Gastrocnemius medialis (tissue), 4 donors: ENCODE data around the gene NCKAP1.

Source experiments
- POLR2A ChIP-seq, 2 donors: fragments of 450-650 bp; IDR thresholded peaks; one replicate each; pipeline ENCODE4 v1.6.1; 2017; ENCODE audit warnings: antibody characterized with exemption in 2 of 2, mild to moderate bottlenecking in 2 of 2, moderate library complexity in 2 of 2
- TF ChIP-seq, protein P1 (sequence below), 5 experiments: fragments of 450-650 bp in 3 of 5; fragments of 200-600 bp in 2 of 5; sonication (generic) in 2 of 5; IDR thresholded peaks in 4 of 5; conservative IDR thresholded peaks in 1 of 5; 1 replicate in 4 of 5; 2 replicates in 1 of 5; pipeline ENCODE4 v1.5.1; 2016 to 2019; ENCODE audit warnings: antibody characterized with exemption in 5 of 5, mild to moderate bottlenecking in 3 of 5, moderate library complexity in 3 of 5

DNA sequence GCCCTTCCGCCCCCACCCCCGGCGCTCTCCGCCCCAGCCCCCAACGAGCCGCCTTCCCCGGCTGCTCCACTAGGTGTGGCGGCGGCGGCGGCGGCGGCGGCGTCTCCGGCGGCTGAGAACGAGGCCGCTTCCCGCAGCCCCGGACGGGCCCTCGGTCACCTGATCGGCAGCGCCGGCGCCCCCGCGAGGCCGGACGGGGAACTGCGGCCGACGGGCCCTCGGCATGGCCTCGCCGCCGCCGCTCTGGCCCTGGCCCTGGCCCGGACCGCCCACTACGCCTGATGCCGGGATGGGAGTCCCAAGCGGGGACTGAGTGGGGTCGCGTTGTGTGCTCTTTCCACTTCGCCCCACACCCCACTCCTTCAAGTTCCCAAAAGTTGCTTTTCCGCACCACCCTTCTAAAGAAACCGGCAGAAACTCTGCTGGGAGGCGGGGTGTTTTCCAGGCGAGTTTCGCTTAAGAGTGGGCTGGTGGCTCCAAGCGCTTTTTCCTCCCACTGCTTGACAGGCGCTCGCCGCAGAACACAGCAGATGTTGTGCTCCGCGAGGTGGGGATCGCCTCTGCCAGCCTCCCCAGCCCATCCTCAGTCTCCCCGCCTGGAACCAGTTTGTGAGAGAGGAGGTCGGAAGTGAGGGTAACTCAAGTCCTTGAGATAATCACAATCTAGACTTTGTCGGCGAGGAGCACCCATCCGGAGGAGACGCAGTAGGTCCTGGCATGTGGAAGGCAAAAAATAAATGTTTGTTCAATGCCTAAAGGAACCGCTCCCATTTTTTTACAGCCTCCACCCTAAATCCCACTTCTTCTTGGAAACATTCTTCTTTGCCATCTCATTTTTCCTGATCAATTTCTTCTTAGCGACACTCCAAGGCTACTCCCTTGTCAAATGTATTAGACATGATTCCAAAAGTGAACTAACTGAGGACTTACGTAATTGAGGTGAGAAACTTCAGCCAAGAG is at the start of gene NCKAP1:
- TF ChIP-seq, protein P1, sequence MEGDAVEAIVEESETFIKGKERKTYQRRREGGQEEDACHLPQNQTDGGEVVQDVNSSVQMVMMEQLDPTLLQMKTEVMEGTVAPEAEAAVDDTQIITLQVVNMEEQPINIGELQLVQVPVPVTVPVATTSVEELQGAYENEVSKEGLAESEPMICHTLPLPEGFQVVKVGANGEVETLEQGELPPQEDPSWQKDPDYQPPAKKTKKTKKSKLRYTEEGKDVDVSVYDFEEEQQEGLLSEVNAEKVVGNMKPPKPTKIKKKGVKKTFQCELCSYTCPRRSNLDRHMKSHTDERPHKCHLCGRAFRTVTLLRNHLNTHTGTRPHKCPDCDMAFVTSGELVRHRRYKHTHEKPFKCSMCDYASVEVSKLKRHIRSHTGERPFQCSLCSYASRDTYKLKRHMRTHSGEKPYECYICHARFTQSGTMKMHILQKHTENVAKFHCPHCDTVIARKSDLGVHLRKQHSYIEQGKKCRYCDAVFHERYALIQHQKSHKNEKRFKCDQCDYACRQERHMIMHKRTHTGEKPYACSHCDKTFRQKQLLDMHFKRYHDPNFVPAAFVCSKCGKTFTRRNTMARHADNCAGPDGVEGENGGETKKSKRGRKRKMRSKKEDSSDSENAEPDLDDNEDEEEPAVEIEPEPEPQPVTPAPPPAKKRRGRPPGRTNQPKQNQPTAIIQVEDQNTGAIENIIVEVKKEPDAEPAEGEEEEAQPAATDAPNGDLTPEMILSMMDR (IDR thresholded peaks at IDR 0.05 in 4 of 5, conservative IDR thresholded peaks at IDR 0.05 in 1 of 5): peak; percentile 80 to 99 (median 99)
- TF ChIP-seq POLR2A (IDR thresholded peaks at IDR 0.05): peak; percentile 51 to 73
